PC-9 (cell line): ENCODE results near the gene LAMA5.

Experiments used
- EZH2 ChIP-seq: fragments of 200-600 bp; sonication (generic); IDR thresholded peaks from 2 replicates; pipeline ENCODE4 v1.8.0; 2017; ENCODE audit warnings: antibody characterized with exemption, low read depth
- TF ChIP-seq, protein P1 (sequence below): fragments of 200-600 bp; sonication (generic); conservative IDR thresholded peaks from 2 replicates; pipeline ENCODE4 v1.6.1; 2017; ENCODE audit warnings: mixed run types, antibody characterized with exemption, mild to moderate bottlenecking, moderate library complexity

DNA sequence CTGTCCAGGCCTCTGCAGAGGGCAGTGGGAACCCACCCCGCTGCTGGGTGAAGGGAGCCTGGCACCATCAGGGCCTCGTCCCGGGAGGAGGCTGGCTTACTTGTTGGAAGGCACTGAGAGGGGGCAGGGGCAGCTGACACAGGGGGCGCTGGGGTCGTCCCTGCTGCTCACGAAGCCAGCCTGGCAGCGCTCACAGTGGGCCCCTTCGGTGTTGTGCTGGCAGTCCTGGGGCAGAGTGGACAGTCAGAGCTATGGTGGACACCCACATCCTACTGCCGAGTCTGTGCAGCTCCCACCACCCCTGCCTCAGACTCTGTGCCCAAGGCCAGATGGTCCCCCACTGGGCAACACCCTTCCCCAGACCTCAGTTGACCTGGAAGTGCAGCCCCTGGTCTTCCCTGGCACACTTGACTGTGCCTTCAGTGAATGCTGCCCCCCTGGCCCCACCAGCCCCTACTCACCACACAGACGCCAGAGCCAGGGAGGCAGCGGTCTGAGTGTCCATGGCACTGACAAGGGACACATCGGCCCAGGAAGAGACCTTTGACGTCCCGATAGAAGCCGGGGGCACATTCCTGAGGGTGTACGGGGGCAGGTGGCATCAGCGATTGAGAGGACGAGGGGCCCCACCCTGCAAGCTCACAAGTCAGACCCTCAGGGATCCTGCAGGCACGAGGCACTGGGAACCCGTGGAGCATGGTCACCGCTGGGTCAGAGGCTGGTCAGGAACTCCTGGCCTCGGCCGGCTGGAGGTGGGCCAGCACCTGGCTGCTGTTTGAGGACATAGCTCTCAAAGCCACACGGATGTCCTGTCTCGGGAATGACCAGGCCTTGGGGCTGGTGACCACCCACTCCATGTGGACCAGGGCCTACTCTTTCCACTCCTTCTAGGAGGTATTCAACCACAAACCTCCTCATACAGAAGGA lies 42.9 kb downstream of the LAMA5 start:
- TF ChIP-seq, protein P1, sequence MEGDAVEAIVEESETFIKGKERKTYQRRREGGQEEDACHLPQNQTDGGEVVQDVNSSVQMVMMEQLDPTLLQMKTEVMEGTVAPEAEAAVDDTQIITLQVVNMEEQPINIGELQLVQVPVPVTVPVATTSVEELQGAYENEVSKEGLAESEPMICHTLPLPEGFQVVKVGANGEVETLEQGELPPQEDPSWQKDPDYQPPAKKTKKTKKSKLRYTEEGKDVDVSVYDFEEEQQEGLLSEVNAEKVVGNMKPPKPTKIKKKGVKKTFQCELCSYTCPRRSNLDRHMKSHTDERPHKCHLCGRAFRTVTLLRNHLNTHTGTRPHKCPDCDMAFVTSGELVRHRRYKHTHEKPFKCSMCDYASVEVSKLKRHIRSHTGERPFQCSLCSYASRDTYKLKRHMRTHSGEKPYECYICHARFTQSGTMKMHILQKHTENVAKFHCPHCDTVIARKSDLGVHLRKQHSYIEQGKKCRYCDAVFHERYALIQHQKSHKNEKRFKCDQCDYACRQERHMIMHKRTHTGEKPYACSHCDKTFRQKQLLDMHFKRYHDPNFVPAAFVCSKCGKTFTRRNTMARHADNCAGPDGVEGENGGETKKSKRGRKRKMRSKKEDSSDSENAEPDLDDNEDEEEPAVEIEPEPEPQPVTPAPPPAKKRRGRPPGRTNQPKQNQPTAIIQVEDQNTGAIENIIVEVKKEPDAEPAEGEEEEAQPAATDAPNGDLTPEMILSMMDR: no peak
- no peak for TF ChIP-seq EZH2
